IPS-20b (cell line): ENCODE data around the gene ASAP3.

Experiments
- H3K27ac ChIP-seq: one replicate; pipeline ENCODE4 v1.5.1; 2013; ENCODE audit warnings: low read length
- H3K27me3 ChIP-seq: 2 replicates; pipeline ENCODE4 v1.6.1; 2013; ENCODE audit warnings: mild to moderate bottlenecking, low read length, inconsistent platforms; ENCODE audit not compliant: insufficient read depth
- H3K36me3 ChIP-seq: 2 replicates; pipeline ENCODE4 v1.6.1; 2013; ENCODE audit warnings: low read depth, mild to moderate bottlenecking, inconsistent platforms, low read length, moderate library complexity; ENCODE audit not compliant: insufficient read depth
- H3K4me1 ChIP-seq: 2 replicates; pipeline ENCODE4 v1.6.1; 2013; ENCODE audit warnings: mild to moderate bottlenecking, control low read depth, inconsistent platforms, low read length, moderate library complexity; ENCODE audit not compliant: insufficient read depth
- H3K4me3 ChIP-seq: 2 replicates; pipeline ENCODE4 v1.5.1; 2013; ENCODE audit warnings: mild to moderate bottlenecking, low read length, inconsistent platforms
- H3K9ac ChIP-seq: 2 replicates; pipeline ENCODE4 v1.6.1; 2013; ENCODE audit warnings: low read depth, mild to moderate bottlenecking, inconsistent platforms, low read length, moderate library complexity
- H3K9me3 ChIP-seq: 2 replicates; pipeline ENCODE4 v1.6.1; 2013; ENCODE audit warnings: mild to moderate bottlenecking, low read depth, low read length, inconsistent platforms; ENCODE audit not compliant: insufficient read depth

Gene ASAP3

DNA sequence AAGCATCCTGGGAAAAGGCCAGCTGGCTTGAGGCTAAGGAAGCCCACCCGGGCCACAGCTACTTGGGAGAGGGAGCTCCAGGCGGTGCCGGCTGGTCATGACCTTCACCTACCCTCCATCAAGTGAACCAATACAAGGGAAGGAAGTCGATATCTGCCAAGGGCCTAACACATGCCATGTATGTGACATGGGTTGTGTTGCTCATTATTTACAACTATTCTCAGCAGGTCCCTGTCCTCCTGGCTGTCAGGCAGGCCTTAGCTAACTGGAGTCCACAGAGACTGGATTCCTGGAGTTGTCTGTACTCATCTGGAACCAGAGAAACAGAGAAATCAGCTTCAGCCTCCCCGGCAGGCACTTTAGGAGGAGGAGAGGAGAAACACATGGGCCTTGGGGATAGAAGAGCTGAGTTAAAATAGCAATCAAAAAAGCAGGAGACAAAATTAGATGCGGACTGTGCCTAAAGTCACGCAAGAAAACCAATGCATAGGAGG lies 75.1 kb downstream of the ASAP3 start:
- H3K9me3 ChIP-seq, result no peaks in the 10 kb centered on the region
- no peak overlapping the region for H3K9ac ChIP-seq
- peaks cover 87% of the 10 kb centered on the region for H3K27me3 ChIP-seq
- H3K36me3 ChIP-seq, result no peaks in the 10 kb centered on the region
- H3K27ac ChIP-seq, result no peak overlapping the region
- H3K4me1 ChIP-seq, result 0 out of 2 replicates have a peak, but pooled peaks cover 3% of the 10 kb centered on the region
- no peak overlapping the region for H3K4me3 ChIP-seq

GRCh38 chr1:23407016-23407630 lies 76.9 kb downstream of the ASAP3 start:
- Histone ChIP-seq H3K27ac (no peak overlapping the region), H3K27me3 (peaks cover 97% of the 10 kb centered on the region), H3K9me3 (no peaks in the 10 kb centered on the region), H3K9ac (no peak overlapping the region), H3K4me1 (peaks cover 6% of the 10 kb centered on the region; the same call in 1 of the 2 replicates), H3K36me3 (no peaks in the 10 kb centered on the region), H3K4me3 (no peak overlapping the region)

DNA sequence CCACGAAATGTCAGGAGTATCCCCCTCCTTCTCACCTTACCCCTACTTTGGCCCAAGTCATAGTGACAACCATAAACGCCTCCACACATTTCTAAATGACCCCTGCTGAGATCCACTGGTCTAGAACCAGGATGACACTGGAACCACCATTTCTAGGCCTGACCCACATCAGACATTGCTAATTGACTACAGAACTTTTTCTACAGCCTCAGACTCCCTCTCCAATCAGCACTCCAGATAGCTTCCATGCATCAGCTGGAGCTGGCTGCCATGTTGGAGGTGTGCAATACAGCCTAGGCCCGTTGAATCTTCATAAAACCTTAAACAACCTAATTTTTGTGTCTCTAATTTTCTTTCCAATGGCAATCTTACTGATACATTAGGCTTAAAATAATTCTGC lies 78.0 kb downstream of the ASAP3 start:
- H3K9me3 ChIP-seq, result no peaks in the 10 kb centered on the region
- H3K4me1 ChIP-seq, result peaks cover 4% of the 10 kb centered on the region; the same call in 1 of the 2 replicates
- peaks cover 98% of the 10 kb centered on the region for H3K27me3 ChIP-seq
- H3K4me3 ChIP-seq, result no peak overlapping the region
- no peaks in the 10 kb centered on the region for H3K36me3 ChIP-seq
- H3K9ac ChIP-seq, result no peak overlapping the region
- H3K27ac ChIP-seq, result no peak overlapping the region

DNA sequence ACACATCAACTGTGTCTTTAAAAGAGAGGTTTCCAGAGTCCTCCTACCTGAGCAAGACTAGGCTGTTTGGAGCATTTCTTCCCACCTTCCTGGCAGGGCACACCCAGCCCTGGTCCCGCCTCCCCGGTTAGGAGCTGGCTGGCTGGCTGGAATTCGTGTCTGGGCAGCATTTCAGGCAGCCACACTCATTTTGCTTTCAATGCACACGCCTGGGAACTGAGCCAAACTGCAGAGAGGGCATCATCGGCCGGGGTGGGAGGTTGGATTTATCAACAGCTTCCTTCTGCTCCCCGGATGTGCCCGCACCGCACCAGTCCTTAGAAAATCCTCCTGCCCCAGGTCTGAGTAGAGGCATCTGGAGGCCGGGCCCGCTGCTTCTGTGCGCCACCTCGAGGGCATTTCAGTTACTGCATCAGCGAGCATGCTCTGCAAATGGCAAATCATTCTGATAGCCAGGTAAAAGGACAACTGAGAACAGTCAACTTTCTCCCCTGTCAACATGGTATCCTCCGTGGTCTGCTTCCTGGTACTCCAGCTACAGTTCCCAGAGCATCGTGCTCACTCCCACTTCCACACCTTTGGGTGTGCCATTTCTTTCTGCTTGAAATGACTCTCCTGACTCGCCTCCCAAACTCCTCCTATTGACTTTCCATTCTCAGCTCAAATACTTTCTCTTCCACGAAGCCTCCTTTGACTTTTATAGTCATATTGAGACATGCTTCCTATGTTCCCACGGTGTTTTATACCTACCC lies 80.1 kb downstream of the ASAP3 start:
- peak overlapping the region; percentile 48; the same call in 1 of the 2 replicates for H3K4me3 ChIP-seq
- H3K9me3 ChIP-seq, result no peaks in the 10 kb centered on the region
- no peak overlapping the region for H3K27ac ChIP-seq
- H3K4me1 ChIP-seq, result peaks cover 4% of the 10 kb centered on the region; the same call in 1 of the 2 replicates
- H3K9ac ChIP-seq, result no peak overlapping the region
- no peaks in the 10 kb centered on the region for H3K36me3 ChIP-seq
- peaks cover 98% of the 10 kb centered on the region for H3K27me3 ChIP-seq

- Histone ChIP-seq H3K9me3 (no peaks in the 10 kb centered on the region), H3K9ac (no peak overlapping the region), H3K4me3 (peak overlapping the region; percentile 48; the same call in 1 of the 2 replicates), H3K27me3 (peaks cover 98% of the 10 kb centered on the region), H3K27ac (no peak overlapping the region), H3K36me3 (no peaks in the 10 kb centered on the region), H3K4me1 (peaks cover 4% of the 10 kb centered on the region; the same call in 1 of the 2 replicates)
Observed at GRCh38 chr1:23403355-23403734, 80.6 kb downstream of the ASAP3 start.

DNA sequence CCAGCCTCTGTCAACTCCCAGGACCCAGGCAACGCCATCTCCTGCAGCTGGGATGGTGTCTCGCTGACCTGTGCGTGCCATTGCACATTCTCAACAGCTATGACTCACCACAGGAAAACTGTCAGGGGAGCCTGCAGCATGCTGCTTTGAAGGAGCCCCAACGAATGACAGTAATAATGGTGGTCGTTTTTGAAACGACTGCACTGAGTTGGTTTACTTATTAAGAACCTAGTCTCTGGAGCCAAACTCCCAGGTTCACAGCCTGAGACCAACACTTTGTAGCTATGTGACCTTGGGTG lies 81.0 kb downstream of the ASAP3 start:
- Histone ChIP-seq H3K4me1 (peaks cover 4% of the 10 kb centered on the region; the same call in 1 of the 2 replicates), H3K9ac (no peak overlapping the region), H3K4me3 (no peak overlapping the region), H3K27me3 (peaks cover 98% of the 10 kb centered on the region), H3K9me3 (no peaks in the 10 kb centered on the region), H3K27ac (no peak overlapping the region), H3K36me3 (no peaks in the 10 kb centered on the region)

DNA sequence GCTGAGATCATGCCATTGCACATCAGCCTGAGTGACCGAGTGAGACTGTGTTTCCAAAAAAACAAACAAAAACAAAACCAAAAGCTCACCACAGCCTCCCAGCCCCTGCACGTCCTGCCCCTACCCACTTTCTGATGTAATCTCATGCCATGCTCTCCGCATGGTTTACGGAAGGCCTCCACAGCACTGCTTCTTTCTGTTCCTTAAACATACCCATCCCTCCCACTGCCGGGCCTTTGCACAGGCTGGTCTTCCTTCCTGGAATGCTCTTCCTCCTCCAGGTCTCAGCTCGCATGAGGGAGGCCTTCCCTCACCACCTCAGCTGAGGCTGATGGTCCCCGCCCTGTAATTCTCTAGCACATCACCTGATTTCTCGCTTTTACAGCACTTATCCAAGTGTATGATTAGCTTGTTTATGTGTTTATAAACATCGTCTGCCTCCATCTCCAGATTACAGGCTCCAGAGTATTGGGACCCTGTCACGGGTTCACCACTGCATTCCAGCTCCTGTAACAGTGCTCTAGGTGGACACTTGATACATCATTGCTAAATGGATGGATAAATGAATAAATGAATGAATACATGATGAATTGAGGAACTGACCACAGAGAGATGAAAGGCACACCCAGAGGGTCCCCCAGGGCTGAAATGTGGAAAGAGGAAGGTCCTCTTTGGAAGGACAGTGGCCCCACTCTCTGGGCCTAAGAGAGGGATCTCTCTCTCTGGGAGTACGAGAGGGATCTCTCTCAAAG lies 81.5 kb downstream of the ASAP3 start:
- Histone ChIP-seq H3K9ac (no peak overlapping the region), H3K36me3 (no peaks in the 10 kb centered on the region), H3K27ac (no peak overlapping the region), H3K4me3 (no peak overlapping the region), H3K4me1 (peaks cover 4% of the 10 kb centered on the region; the same call in 1 of the 2 replicates), H3K27me3 (peaks cover 99% of the 10 kb centered on the region), H3K9me3 (no peaks in the 10 kb centered on the region)

- no peaks in the 10 kb centered on the region for H3K36me3 ChIP-seq
- peaks cover 4% of the 10 kb centered on the region; the same call in 1 of the 2 replicates for H3K4me1 ChIP-seq
- no peaks in the 10 kb centered on the region for H3K9me3 ChIP-seq
- H3K4me3 ChIP-seq, result no peak overlapping the region
- no peak overlapping the region for H3K9ac ChIP-seq
- H3K27ac ChIP-seq, result no peak overlapping the region
- H3K27me3 ChIP-seq, result peaks cover 99% of the 10 kb centered on the region
Observed at GRCh38 chr1:23401313-23401712, 82.7 kb downstream of the ASAP3 start.

GRCh38 chr1:23400324-23401114 lies 83.5 kb downstream of the ASAP3 start:
- no peak overlapping the region for H3K9ac ChIP-seq
- H3K27ac ChIP-seq, result no peak overlapping the region
- no peak overlapping the region for H3K4me3 ChIP-seq
- peaks cover 11% of the 10 kb centered on the region for H3K4me1 ChIP-seq
- H3K27me3 ChIP-seq, result peaks cover 99% of the 10 kb centered on the region
- H3K36me3 ChIP-seq, result no peaks in the 10 kb centered on the region
- H3K9me3 ChIP-seq, result no peaks in the 10 kb centered on the region

GRCh38 chr1:23399229-23399628 lies 84.8 kb downstream of the ASAP3 start:
- peaks cover 99% of the 10 kb centered on the region for H3K27me3 ChIP-seq
- H3K9ac ChIP-seq, result no peak overlapping the region
- peaks cover 22% of the 10 kb centered on the region for H3K4me1 ChIP-seq
- no peaks in the 10 kb centered on the region for H3K36me3 ChIP-seq
- no peak overlapping the region for H3K4me3 ChIP-seq
- no peak overlapping the region for H3K27ac ChIP-seq
- no peaks in the 10 kb centered on the region for H3K9me3 ChIP-seq

DNA sequence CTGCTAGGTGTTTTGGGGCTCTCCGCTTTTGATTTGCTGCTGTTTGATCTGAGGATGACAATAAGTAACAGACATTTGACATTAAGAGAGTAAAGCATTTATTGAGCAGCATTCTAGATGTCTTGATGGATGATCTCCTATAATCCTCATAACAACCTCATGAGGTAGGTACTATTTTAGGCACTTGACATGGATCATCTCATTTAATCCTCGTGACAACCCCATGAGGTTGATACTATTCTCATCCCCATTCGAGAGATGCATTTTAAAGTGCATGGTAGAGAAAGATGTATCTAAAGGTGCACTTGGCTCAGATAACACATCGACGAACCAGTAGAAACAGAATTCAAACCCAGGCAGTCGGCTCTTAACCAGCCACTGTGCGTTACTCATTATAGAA lies 86.1 kb downstream of the ASAP3 start:
- Histone ChIP-seq H3K27ac (no peak overlapping the region), H3K9me3 (peaks cover 4% of the 10 kb centered on the region; the same call in 1 of the 2 replicates), H3K36me3 (no peaks in the 10 kb centered on the region), H3K27me3 (peaks cover 99% of the 10 kb centered on the region), H3K9ac (no peak overlapping the region), H3K4me1 (peaks cover 18% of the 10 kb centered on the region; the same call in 1 of the 2 replicates), H3K4me3 (no peak overlapping the region)
